HG02840 (cell line): ENCODE measurements around the gene NR2C1.

ENCODE experiments used
- ATAC-seq: cut with Tn5 transposase; IDR thresholded peaks from one replicate; pipeline ENCODE4 v1.9.1; 2021; ENCODE audit warnings: mild to moderate bottlenecking, moderate library complexity, moderate number of reproducible peaks; ENCODE audit not compliant: unreplicated experiment, low FRiP score

NR2C1 gene

DNA sequence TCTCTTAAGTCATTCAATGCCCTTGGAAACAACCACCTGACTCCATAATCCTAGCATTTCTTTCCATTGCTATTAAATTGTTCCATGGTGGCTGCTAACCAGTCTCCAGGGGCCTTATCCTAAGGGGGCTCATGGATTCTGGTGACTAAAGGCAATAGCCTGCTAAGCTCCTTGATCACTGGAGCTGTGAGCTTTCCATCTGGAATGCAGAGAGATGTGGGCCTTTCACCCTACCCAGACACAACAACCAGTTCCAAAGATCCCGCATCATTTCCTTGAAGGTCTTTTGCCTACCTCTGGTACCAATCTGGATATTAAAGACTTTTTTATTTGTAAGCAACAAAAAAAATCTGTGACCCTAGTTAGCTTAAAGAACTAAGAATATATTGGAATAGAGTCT, 102.9 kb downstream of the NR2C1 start:
- ATAC-seq = no peak
